ENCODE results near the gene GAS7. TPM values are rescaled to one million over a fixed set of nuclear protein-coding genes. Genes with fewer than 3 reads are reported as not detected.

The GAS7 gene
- total and polyA plus RNA-seq, 2 experiments from 2014 or later, result 25.8 to 27.3 TPM

Other genes starting within 250 kb of the GAS7 start
- 0.03 TPM in 1 of 2 replicates, not detected in the other for gene MYH13, start 174.4 kb upstream of the GAS7 start, total RNA-seq
- not detected in 2 replicates for gene MYH13, start 174.4 kb upstream of the GAS7 start, polyA plus RNA-seq
- not detected in 2 replicates for gene MYH8, start 223.3 kb upstream of the GAS7 start, total RNA-seq
- gene MYH8, start 223.3 kb upstream of the GAS7 start, polyA plus RNA-seq, result 0.11 TPM in 1 of 2 replicates, not detected in the other